NCI-H460 (cell line): ENCODE measurements around the gene OR10K1. TPM values are rescaled to one million over a fixed set of nuclear protein-coding genes. Genes with fewer than 3 reads are reported as not detected.
"Not testable (repeated sequence)": the region's sequence is repeated elsewhere in the genome, so short reads cannot be mapped to it uniquely, and the experiment has no call there.

Experiments used
- DNase-seq: peaks from one replicate; pipeline ENCODE4 v3.0.0-alpha.2; 2016; ENCODE audit warnings: low read depth; ENCODE audit errors: extremely low read depth
- polyA plus RNA-seq: library from polyadenylated mRNA; depleted of rRNA; stranded (reverse); fragments of >200 nt; gene quantifications from 2 replicates; pipeline ENCODE4 v1.2.3, GENCODE V29; 2014; cell fraction: nucleus; rRNA removed
- total RNA-seq: library from RNA; depleted of rRNA; stranded (reverse); fragments of >200 nt; shearing (Covaris generic); gene quantifications from 2 replicates; pipeline ENCODE4 v1.2.3, GENCODE V29; 2014; rRNA removed

The OR10K1 gene
- not detected in 2 replicates for total RNA-seq
- not detected in 2 replicates for polyA plus RNA-seq

GRCh38 chr1:158461534-158461933 is at the start of gene OR10K1:
OR10K1 (plus strand) TSS chr1:158461834; CDS start chr1:158465562, 3,728 bp downstream.
- DNase-seq = no peak

- no peak for DNase-seq
Observed at GRCh38 chr1:158414651-158415345, 46.8 kb upstream of the OR10K1 start.

- no peak for DNase-seq
Observed at GRCh38 chr1:158417586-158417985, 44.0 kb upstream of the OR10K1 start.

- no peak for DNase-seq
Observed at GRCh38 chr1:158422212-158422611, 39.4 kb upstream of the OR10K1 start.

- DNase-seq = no peak
Observed at GRCh38 chr1:158425027-158425426, 36.6 kb upstream of the OR10K1 start.

- no peak for DNase-seq
Observed at GRCh38 chr1:158426137-158426536, 35.5 kb upstream of the OR10K1 start, which contains the start of gene OR10K2. OR10K2 (minus strand) TSS chr1:158426237; CDS start chr1:158420866, 5,371 bp downstream.

GRCh38 chr1:158430163-158430562 is 31.5 kb upstream of the OR10K1 start:
- not testable (repeated sequence) for DNase-seq

- DNase-seq = no peak
Observed at GRCh38 chr1:158434741-158435140, 26.9 kb upstream of the OR10K1 start.

- DNase-seq = no peak
Observed at GRCh38 chr1:158445376-158445775, 16.3 kb upstream of the OR10K1 start.

GRCh38 chr1:158454537-158454936 is 7.1 kb upstream of the OR10K1 start:
- DNase-seq = no peak

GRCh38 chr1:158457246-158457645 is 4.4 kb upstream of the OR10K1 start:
- DNase-seq = no peak

GRCh38 chr1:158458263-158458662 is 3.4 kb upstream of the OR10K1 start:
- no peak for DNase-seq

- no peak for DNase-seq
Observed at GRCh38 chr1:158471920-158472319, 10.3 kb downstream of the OR10K1 start, which contains the start of gene OR10R2. OR10R2 (plus strand) TSS chr1:158472220; CDS start chr1:158472326, 106 bp downstream.

GRCh38 chr1:158485455-158485854 is 23.8 kb downstream of the OR10K1 start:
- no peak for DNase-seq

- DNase-seq = no peak
Observed at GRCh38 chr1:158491316-158491715, 29.7 kb downstream of the OR10K1 start.

GRCh38 chr1:158493054-158493453 is 31.4 kb downstream of the OR10K1 start:
- no peak for DNase-seq

- DNase-seq = no peak
Observed at GRCh38 chr1:158494796-158495195, 33.2 kb downstream of the OR10K1 start.

- peak; percentile 12 for DNase-seq
Observed at GRCh38 chr1:158496374-158496773, 34.7 kb downstream of the OR10K1 start.

- DNase-seq = peak; percentile 19
Observed at GRCh38 chr1:158506369-158506987, 44.8 kb downstream of the OR10K1 start.

- no peak for DNase-seq
Observed at GRCh38 chr1:158507511-158507910, 45.9 kb downstream of the OR10K1 start.

GRCh38 chr1:158509471-158510156 is 48.0 kb downstream of the OR10K1 start:
- DNase-seq = no peak
